Testis (tissue), 3 donors: ENCODE measurements around the gene MDP1. TPM values are rescaled to one million over a fixed set of nuclear protein-coding genes. Genes with fewer than 3 reads are reported as not detected.
A peak's percentile ranks its signal among the peaks of the same experiment; 100 is the strongest.

ENCODE experiments used
- DNase-seq: peaks from one replicate; pipeline ENCODE4 v3.0.0-alpha.2; 2019
- H3K27ac ChIP-seq, 2 donors: fragments of 200-600 bp; sonication (generic); one replicate each; pipeline ENCODE4 v1.5.1; 2019
- H3K27me3 ChIP-seq: fragments of 200-600 bp; sonication (generic); one replicate; pipeline ENCODE4 v1.5.1; 2019
- H3K36me3 ChIP-seq: fragments of 200-600 bp; sonication (generic); one replicate; pipeline ENCODE4 v1.5.1; 2017; ENCODE audit warnings: low read depth; ENCODE audit errors: missing control alignments
- H3K4me1 ChIP-seq: fragments of 200-600 bp; sonication (generic); one replicate; pipeline ENCODE4 v1.5.1; 2019
- H3K4me3 ChIP-seq, 2 donors: fragments of 200-600 bp; sonication (generic); one replicate each; pipeline ENCODE4 v1.5.1; 2017 to 2019
- H3K9me3 ChIP-seq: fragments of 200-600 bp; sonication (generic); one replicate; pipeline ENCODE4 v1.5.1; 2017
- POLR2A ChIP-seq: fragments of 450-650 bp; IDR thresholded peaks from one replicate; pipeline ENCODE4 v1.6.1; 2017; ENCODE audit warnings: antibody characterized with exemption, mild to moderate bottlenecking, moderate library complexity
- WGBS, 2 donors: methylation state at CpG; one replicate each; pipeline ENCODE4 v1.1.5; 2018; 5-methylcytosine and 5-hydroxymethylcytosine counted together
- intact Hi-C: fragments of 100-400 bp; cut with DNase I; formaldehyde crosslinking; loops from one replicate; pipeline ENCODE4 v1.15.1; 2023; ENCODE audit warnings: low total_unique reads
- polyA plus RNA-seq: library from polyadenylated mRNA; stranded (reverse); fragments of 350-450 nt; fragmentation: Illumina TruSeq; extraction: RNeasy Lipid Tissue Mini Kit (QIAGEN cat#74804); gene quantifications from one replicate; pipeline ENCODE4 v1.2.3, GENCODE V29; 2014; ENCODE audit warnings: low read depth, low replicate concordance; ENCODE audit not compliant: insufficient read depth
- total RNA-seq, 2 donors: library from RNA; depleted of rRNA; stranded (reverse); fragments of >200 nt; gene quantifications; one replicate each; pipeline ENCODE4 v1.2.3, GENCODE V29; 2016
- TF ChIP-seq, protein P1 (sequence below), 3 experiments: fragments of 450-650 bp in 2 of 3; fragments of 200-600 bp in 1 of 3; sonication (generic) in 1 of 3; IDR thresholded peaks; one replicate each; pipeline ENCODE4 v1.5.1; 2016 to 2019; ENCODE audit warnings: antibody characterized with exemption in 3 of 3, mild to moderate bottlenecking in 2 of 3, moderate library complexity in 1 of 3

MDP1 gene
- total and polyA plus RNA-seq, 3 donors from 2014 or later: 17.3 to 20.1 (median 19.5) TPM

DNA sequence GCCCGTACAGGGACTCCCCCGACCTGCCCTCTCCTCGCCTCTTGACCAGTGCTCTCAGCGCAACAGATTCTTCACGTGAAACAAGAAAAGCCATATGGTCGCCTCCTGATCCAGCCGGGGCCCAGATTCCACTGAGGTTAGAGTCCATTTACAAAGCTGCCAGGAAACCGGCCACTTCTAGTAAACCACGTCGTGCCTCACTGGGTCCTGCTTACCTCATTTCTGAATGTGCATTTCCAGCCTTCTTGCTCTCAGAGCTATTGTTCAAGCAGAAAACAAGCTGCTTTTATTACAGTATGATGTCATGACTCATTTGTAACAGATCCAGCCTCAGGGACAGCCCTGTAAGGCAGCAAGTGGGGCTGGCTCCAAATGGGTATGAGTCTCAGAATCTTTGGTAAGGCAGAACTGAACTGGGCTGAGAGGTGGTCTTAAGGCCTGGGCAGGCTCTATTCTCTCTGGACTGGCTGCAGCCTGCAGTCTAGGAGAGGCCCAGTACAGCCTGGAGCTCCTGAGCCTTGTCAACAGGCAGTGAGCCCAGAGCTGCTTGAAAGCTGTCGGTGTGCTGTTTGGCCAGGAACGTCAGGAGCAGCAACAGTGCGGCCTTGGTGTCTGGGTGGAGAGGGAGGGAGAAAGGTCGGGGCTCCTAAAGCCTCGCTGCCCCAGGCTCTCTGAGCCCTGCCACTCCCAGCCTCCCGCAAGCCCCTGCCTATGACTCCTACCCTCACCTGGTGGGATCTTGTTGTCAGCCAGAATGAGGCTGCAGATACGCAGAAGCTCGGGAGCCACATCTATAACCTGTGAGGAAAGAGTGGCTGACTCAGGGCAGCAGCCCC lies 35.7 kb downstream of the MDP1 start:
- Histone ChIP-seq H3K9me3 (no peaks in the 10 kb centered on the region), H3K4me3 (no peak overlapping the region), H3K27ac (peak overlapping the region in 1 of 2 donors; percentile 44), H3K27me3 (no peaks in the 10 kb centered on the region), H3K36me3 (no peaks in the 10 kb centered on the region), H3K4me1 (no peaks in the 10 kb centered on the region)
- 72 to 82% methylated on average over 13 to 18 of the region's 18 CpGs for WGBS, 2 donors
- intact Hi-C loops: no loop called here
- DNase-seq: no peak
- TF ChIP-seq POLR2A: no peak
- TF ChIP-seq, protein P1, sequence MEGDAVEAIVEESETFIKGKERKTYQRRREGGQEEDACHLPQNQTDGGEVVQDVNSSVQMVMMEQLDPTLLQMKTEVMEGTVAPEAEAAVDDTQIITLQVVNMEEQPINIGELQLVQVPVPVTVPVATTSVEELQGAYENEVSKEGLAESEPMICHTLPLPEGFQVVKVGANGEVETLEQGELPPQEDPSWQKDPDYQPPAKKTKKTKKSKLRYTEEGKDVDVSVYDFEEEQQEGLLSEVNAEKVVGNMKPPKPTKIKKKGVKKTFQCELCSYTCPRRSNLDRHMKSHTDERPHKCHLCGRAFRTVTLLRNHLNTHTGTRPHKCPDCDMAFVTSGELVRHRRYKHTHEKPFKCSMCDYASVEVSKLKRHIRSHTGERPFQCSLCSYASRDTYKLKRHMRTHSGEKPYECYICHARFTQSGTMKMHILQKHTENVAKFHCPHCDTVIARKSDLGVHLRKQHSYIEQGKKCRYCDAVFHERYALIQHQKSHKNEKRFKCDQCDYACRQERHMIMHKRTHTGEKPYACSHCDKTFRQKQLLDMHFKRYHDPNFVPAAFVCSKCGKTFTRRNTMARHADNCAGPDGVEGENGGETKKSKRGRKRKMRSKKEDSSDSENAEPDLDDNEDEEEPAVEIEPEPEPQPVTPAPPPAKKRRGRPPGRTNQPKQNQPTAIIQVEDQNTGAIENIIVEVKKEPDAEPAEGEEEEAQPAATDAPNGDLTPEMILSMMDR (IDR thresholded peaks at IDR 0.05): no peak

DNA sequence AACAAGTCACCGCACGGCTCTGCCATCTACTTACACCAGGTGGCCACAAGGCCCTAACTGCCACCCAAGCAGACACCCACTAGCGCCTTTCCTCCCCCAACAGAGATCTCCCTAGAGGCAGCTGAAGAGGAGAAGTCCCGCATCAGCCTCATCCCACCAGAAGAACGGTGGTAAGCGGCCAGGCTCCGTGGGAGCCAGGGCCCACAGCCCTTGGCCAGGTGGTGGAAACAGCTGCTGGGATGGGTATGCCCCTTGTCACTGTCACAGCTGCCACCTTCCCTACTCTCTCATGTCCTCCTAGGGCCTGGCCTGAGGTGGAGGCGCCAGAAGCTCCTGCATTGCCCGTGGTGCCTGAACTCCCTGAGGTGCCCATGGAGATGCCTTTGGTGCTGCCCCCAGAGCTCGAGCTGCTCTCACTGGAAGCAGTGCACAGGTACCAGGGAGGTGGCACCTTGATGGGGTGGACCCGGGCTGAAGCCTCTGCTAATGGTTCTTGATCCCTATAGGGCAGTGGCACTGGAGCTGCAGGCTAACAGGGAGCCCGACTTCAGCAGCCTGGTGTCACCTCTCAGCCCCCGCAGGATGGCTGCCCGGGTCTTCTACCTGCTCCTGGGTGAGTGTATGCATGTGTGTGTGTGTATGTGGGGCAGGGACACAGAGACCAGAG lies 36.4 kb downstream of the MDP1 start:
- Histone ChIP-seq H3K4me1 (no peaks in the 10 kb centered on the region), H3K27me3 (no peaks in the 10 kb centered on the region), H3K4me3 (no peak overlapping the region), H3K9me3 (no peaks in the 10 kb centered on the region), H3K36me3 (no peaks in the 10 kb centered on the region), H3K27ac (no peak overlapping the region)
- intact Hi-C loops: no loop called here
- TF ChIP-seq, protein P1 (IDR thresholded peaks at IDR 0.05): no peak
- TF ChIP-seq POLR2A: no peak
- DNase-seq: no peak
- WGBS, 2 donors: 80 to 91% methylated on average over 7 to 14 of the region's 14 CpGs

DNA sequence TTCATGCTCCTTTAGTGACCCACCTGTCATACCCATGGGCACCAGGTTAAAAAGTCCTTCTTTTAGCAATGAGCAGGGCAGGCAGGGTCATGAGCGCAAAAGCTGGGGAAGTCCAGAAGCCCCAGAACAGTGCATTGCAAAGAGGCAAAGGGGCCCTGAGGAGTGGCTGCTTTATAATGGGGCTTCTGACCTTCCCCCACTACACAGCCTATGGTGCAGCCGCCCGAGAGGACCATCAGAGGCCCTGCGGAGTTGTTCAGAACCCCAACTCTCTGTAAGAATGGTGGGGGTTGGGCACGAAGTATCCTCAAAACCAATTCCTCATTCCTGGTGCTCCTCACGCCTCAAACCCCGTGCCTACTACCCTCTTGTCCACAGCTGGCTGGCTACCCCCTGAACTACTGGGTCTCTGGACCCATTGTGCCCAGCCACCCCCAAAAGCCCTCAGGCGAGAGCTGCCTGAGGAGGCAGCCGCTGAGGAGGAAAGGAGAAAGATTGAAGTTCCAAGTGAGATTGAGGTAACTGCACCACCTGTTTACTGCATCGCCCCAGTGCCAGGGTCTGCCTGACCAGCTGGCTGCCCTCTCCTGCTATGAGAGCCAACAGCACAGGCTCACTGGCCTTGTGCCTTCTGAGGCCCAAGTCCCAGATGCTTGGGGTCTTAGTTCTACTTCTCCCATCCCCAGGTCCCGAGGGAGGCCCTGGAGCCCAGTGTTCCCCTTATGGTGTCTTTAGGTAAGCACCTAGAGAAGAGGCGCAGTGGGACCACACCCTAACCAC lies 37.3 kb downstream of the MDP1 start:
- Histone ChIP-seq H3K9me3 (no peaks in the 10 kb centered on the region), H3K4me1 (no peaks in the 10 kb centered on the region), H3K36me3 (no peaks in the 10 kb centered on the region), H3K27me3 (no peaks in the 10 kb centered on the region), H3K4me3 (no peak overlapping the region), H3K27ac (no peak overlapping the region)
- TF ChIP-seq POLR2A: no peak
- TF ChIP-seq, protein P1 (IDR thresholded peaks at IDR 0.05): no peak
- no peak for DNase-seq
- 88 to 92% methylated on average over 9 to 12 of the region's 12 CpGs for WGBS, 2 donors
- intact Hi-C loops: no loop called here

DNA sequence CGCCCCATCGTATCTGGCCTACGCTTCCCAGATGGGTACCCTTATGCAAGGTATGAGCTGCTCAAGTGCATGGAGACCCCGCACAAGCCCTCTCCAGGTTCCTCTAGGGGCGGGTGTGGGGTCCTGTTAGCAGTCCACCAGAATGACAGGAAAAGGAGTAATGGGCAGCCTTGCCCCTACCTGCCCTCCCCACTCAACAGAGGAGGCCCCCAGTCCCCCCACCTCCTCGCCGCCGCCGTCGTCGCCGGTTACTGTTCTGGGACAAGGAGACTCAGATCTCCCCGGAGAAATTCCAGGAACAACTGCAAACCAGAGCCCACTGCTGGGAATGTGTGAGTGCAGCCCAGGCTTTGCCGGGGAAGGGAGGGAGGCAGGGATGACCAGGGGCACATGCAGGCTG lies 38.0 kb downstream of the MDP1 start:
- Histone ChIP-seq H3K27me3 (no peaks in the 10 kb centered on the region), H3K27ac (no peak overlapping the region), H3K4me1 (no peaks in the 10 kb centered on the region), H3K9me3 (no peaks in the 10 kb centered on the region), H3K36me3 (no peaks in the 10 kb centered on the region), H3K4me3 (no peak overlapping the region)
- intact Hi-C loops: no loop called here
- DNase-seq: no peak
- WGBS, 2 donors: 93 to 94% methylated on average over 6 to 14 of the region's 14 CpGs
- TF ChIP-seq, protein P1 (IDR thresholded peaks at IDR 0.05): no peak
- no peak for TF ChIP-seq POLR2A
